CD14-positive monocyte (primary cell): ENCODE results near the gene NLRC4. TPM values are rescaled to one million over a fixed set of nuclear protein-coding genes. Genes with fewer than 3 reads are reported as not detected.

Source experiments
- DNase-seq, 3 donors: peaks; one replicate each; pipeline ENCODE4 v3.0.0-alpha.2; 2011 to 2022
- H2AFZ ChIP-seq: 2 replicates; pipeline ENCODE4 v1.6.0; 2012; ENCODE audit warnings: mild to moderate bottlenecking, low read depth, low read length, inconsistent platforms; ENCODE audit not compliant: insufficient read depth, poor library complexity, severe bottlenecking
- H3K27ac ChIP-seq, 2 donors: 1 replicate in 1 of 2; 2 replicates in 1 of 2; pipeline ENCODE4 v1.5.1; 2012 to 2013; ENCODE audit warnings: low read length in 2 of 2, control low read depth in 1 of 2, inconsistent platforms in 1 of 2, low read depth in 1 of 2, mild to moderate bottlenecking in 1 of 2
- H3K27me3 ChIP-seq, 2 donors: one replicate each; pipeline versions ENCODE4 v1.6.0 to v1.6.1; 2011 to 2013; ENCODE audit warnings: low read length in 2 of 2; ENCODE audit not compliant: control insufficient read depth in 2 of 2, insufficient read depth in 2 of 2
- H3K36me3 ChIP-seq, 2 donors: replicated peaks in 1 of 2; 1 replicate in 1 of 2; 2 replicates in 1 of 2; pipeline versions ENCODE4 v1.5.1 to v1.6.1; 2012 to 2013; ENCODE audit warnings: low read length in 2 of 2, control low read depth in 1 of 2, inconsistent platforms in 1 of 2, mild to moderate bottlenecking in 1 of 2; ENCODE audit not compliant: insufficient read depth in 2 of 2, control insufficient read depth in 1 of 2
- H3K4me1 ChIP-seq, 2 donors: 1 replicate in 1 of 2; 2 replicates in 1 of 2; pipeline versions ENCODE4 v1.5.1 to v1.6.1; 2012 to 2013; ENCODE audit warnings: low read length in 2 of 2, control low read depth in 1 of 2, inconsistent platforms in 1 of 2, mild to moderate bottlenecking in 1 of 2, moderate library complexity in 1 of 2; ENCODE audit not compliant: insufficient read depth in 2 of 2, control insufficient read depth in 1 of 2
- H3K4me2 ChIP-seq: replicated peaks from 2 replicates; pipeline ENCODE3; 2012; ENCODE audit warnings: low read length, moderate library complexity, mild to moderate bottlenecking; ENCODE audit not compliant: poor library complexity, severe bottlenecking; ENCODE audit errors: extremely low read depth
- H3K4me3 ChIP-seq, 3 experiments: fragments of 200-600 bp in 1 of 3; sonication (generic) in 1 of 3; replicated peaks in 1 of 3; 1 replicate in 2 of 3; 2 replicates in 1 of 3; pipeline ENCODE4 v1.5.1; 2011 to 2013; ENCODE audit warnings: low read length in 3 of 3, mild to moderate bottlenecking in 3 of 3, control low read depth in 2 of 3, low read depth in 2 of 3, inconsistent platforms in 1 of 3, moderate library complexity in 1 of 3
- H3K79me2 ChIP-seq: 2 replicates; pipeline ENCODE4 v1.6.0; 2012; ENCODE audit warnings: mild to moderate bottlenecking, control low read depth, inconsistent platforms, low read length, moderate library complexity; ENCODE audit not compliant: insufficient read depth
- H3K9ac ChIP-seq: 2 replicates; pipeline ENCODE4 v1.6.0; 2017; ENCODE audit warnings: low read length, mild to moderate bottlenecking; ENCODE audit not compliant: insufficient read depth, poor library complexity, severe bottlenecking
- H3K9me3 ChIP-seq, 2 donors: replicated peaks in 1 of 2; 1 replicate in 1 of 2; 2 replicates in 1 of 2; pipeline versions ENCODE4 v1.5.1 to v1.6.1; 2012 to 2013; ENCODE audit warnings: low read length in 2 of 2, control low read depth in 1 of 2; ENCODE audit not compliant: control insufficient read depth in 1 of 2, insufficient read depth in 1 of 2
- H4K20me1 ChIP-seq: 2 replicates; pipeline ENCODE4 v1.6.0; 2012; ENCODE audit warnings: mild to moderate bottlenecking, low read length, control low read depth, moderate library complexity; ENCODE audit not compliant: insufficient read depth
- H3K27ac Mint-ChIP-seq, 7 donors: one replicate each; pipeline ENCODE4 v1.8.0; 2020; ENCODE audit warnings: mild to moderate bottlenecking in 7 of 7, mixed read lengths in 7 of 7, moderate library complexity in 6 of 7, inconsistent platforms in 2 of 7
- H3K27me3 Mint-ChIP-seq, 3 donors: one replicate each; pipeline ENCODE4 v1.8.0; 2021 to 2022; ENCODE audit warnings: low read depth in 3 of 3, mild to moderate bottlenecking in 3 of 3, mixed read lengths in 3 of 3, moderate library complexity in 3 of 3, inconsistent platforms in 1 of 3
- H3K36me3 Mint-ChIP-seq, 2 donors: one replicate each; pipeline ENCODE4 v1.8.0; 2020; ENCODE audit warnings: mixed read lengths in 2 of 2, inconsistent platforms in 1 of 2, mild to moderate bottlenecking in 1 of 2
- H3K4me1 Mint-ChIP-seq: one replicate; pipeline ENCODE4 v1.8.0; 2020; ENCODE audit warnings: mild to moderate bottlenecking, mixed read lengths
- H3K4me3 Mint-ChIP-seq, 2 donors: one replicate each; pipeline ENCODE4 v1.8.0; 2020; ENCODE audit warnings: mild to moderate bottlenecking in 2 of 2, mixed read lengths in 2 of 2, moderate library complexity in 1 of 2
- H3K9me3 Mint-ChIP-seq, 7 donors: one replicate each; pipeline ENCODE4 v1.8.0; 2020 to 2022; ENCODE audit warnings: mixed read lengths in 7 of 7, mild to moderate bottlenecking in 6 of 7, moderate library complexity in 6 of 7, inconsistent platforms in 2 of 7
- WGBS: methylation state at CpG from one replicate; pipeline ENCODE4 v1.1.5; 2013; ENCODE audit warnings: missing lambda C conversion rate; ENCODE audit not compliant: insufficient coverage; 5-methylcytosine and 5-hydroxymethylcytosine counted together
- intact Hi-C, 2 donors: fragments of 100-400 bp; cut with micrococcal nuclease; formaldehyde crosslinking; loops; one replicate each; pipeline versions ENCODE4 v1.15.0 to v1.15.1; 2023
- polyA plus RNA-seq, 3 donors: library from polyadenylated mRNA; depleted of rRNA in 1 of 3; unstranded in 2 of 3; stranded (reverse) in 1 of 3; fragments of 300-500 nt in 2 of 3; fragments of >200 nt in 1 of 3; fragmentation: Illumina TruSeq in 2 of 3; gene quantifications; 1 replicate in 2 of 3; 2 replicates in 1 of 3; pipeline ENCODE4 v1.2.3, GENCODE V29; 2012 to 2021
- TF ChIP-seq, protein P1 (sequence below): fragments of 200-600 bp; IDR thresholded peaks from one replicate; pipeline ENCODE4 v1.8.0; 2022; ENCODE audit warnings: antibody characterized with exemption, mild to moderate bottlenecking

NLRC4 gene
- polyA plus RNA-seq, 3 donors = 18.8 to 38.3 (median 27.3) TPM

DNA sequence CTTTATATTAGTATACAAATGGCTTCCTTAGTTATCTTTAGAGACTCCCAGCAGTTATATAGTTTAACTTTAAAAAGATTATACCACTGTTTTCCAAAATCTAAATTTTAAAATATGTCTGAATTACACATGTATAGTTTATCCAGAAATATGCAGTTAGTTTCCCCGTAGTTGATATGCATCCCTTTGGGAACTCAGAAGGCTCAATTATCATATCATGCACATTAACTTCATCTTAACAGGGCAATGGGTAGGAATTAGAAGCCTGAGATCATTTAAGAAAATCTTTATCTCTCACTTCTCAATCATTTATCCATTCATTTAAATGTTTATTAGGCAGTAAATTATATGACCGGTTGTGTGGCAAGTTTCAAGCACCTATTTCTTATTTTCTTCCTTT lies 27.2 kb downstream of the NLRC4 start:
- Histone ChIP-seq H3K4me3 (no peak overlapping the region), H4K20me1 (peaks cover 93% of the 10 kb centered on the region), H3K9ac (no peak overlapping the region), H2AFZ (no peak overlapping the region), H3K4me1 (no peaks in the 10 kb centered on the region), H3K79me2 (peaks cover 11% of the 10 kb centered on the region), H3K4me2 (no peak overlapping the region), H3K27ac (no peak overlapping the region), H3K36me3 (peaks cover 86 to 100% of the 10 kb centered on the region in 2 donors), H3K27me3 (no peaks in the 10 kb centered on the region), H3K9me3 (no peaks in the 10 kb centered on the region)
- Mint-ChIP-seq H3K27me3 (peaks cover 0 to 1% (median 0%) of the 10 kb centered on the region in 3 donors), H3K4me1 (no peaks in the 10 kb centered on the region), H3K9me3 (peaks cover 0 to 6% (median 0%) of the 10 kb centered on the region in 7 donors), H3K36me3 (peaks cover 88 to 99% of the 10 kb centered on the region in 2 donors), H3K4me3 (no peak overlapping the region), H3K27ac (no peak overlapping the region)
- TF ChIP-seq, protein P1, sequence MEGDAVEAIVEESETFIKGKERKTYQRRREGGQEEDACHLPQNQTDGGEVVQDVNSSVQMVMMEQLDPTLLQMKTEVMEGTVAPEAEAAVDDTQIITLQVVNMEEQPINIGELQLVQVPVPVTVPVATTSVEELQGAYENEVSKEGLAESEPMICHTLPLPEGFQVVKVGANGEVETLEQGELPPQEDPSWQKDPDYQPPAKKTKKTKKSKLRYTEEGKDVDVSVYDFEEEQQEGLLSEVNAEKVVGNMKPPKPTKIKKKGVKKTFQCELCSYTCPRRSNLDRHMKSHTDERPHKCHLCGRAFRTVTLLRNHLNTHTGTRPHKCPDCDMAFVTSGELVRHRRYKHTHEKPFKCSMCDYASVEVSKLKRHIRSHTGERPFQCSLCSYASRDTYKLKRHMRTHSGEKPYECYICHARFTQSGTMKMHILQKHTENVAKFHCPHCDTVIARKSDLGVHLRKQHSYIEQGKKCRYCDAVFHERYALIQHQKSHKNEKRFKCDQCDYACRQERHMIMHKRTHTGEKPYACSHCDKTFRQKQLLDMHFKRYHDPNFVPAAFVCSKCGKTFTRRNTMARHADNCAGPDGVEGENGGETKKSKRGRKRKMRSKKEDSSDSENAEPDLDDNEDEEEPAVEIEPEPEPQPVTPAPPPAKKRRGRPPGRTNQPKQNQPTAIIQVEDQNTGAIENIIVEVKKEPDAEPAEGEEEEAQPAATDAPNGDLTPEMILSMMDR = no peak
- no peak for DNase-seq
- intact Hi-C loops = no loop called here
- WGBS = 100% methylated on average over 1 of the region's 2 CpGs

DNA sequence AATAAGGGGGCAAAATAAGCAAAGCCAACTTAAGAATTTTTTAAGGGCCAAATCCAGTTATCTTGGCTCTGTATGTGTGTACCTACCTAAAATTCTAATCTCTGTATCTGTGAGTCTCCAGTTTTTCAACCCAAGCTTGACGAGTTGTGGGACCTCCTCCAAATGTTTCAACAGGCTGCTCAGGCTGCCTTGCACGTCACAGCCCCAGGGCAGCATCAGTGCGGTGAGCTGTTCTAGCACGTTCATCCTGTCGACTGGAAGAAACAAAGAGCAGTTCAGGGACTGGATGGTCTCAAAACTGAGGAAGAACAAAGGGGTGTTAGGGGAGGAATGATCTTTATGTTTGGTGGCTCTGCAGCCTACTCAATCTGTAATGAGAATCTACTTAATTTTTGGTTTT lies 29.4 kb downstream of the NLRC4 start:
- DNase-seq = no peak
- Histone ChIP-seq H3K9me3 (no peaks in the 10 kb centered on the region), H3K27ac (no peak overlapping the region), H3K9ac (no peak overlapping the region), H3K4me2 (no peak overlapping the region), H3K4me1 (no peaks in the 10 kb centered on the region), H2AFZ (no peak overlapping the region), H3K27me3 (no peaks in the 10 kb centered on the region), H3K4me3 (no peak overlapping the region), H3K36me3 (peaks cover 92 to 99% of the 10 kb centered on the region in 2 donors), H3K79me2 (no peaks in the 10 kb centered on the region), H4K20me1 (peaks cover 92% of the 10 kb centered on the region)
- 94% methylated on average over 5 of the region's 5 CpGs for WGBS
- Mint-ChIP-seq H3K27me3 (peaks cover 0 to 1% (median 0%) of the 10 kb centered on the region in 3 donors), H3K27ac (peak overlapping the region in 2 of 7 donors; percentile 50 to 64), H3K9me3 (peaks cover 0 to 6% (median 0%) of the 10 kb centered on the region in 7 donors), H3K4me3 (no peak overlapping the region), H3K36me3 (peaks cover 87 to 96% of the 10 kb centered on the region in 2 donors), H3K4me1 (no peaks in the 10 kb centered on the region)
- TF ChIP-seq, protein P1 = no peak
- intact Hi-C loops = no loop called here
